ENCODE results near the gene ROBO1. TPM values are rescaled to one million over a fixed set of nuclear protein-coding genes. Genes with fewer than 3 reads are reported as not detected.

The ROBO1 gene
- total RNA-seq, 1 donor from 2014 or later, result 71.7 TPM

GRCh38 chr3:79661896-79662295 is 105.9 kb downstream of the ROBO1 start:
- H3K27me3 ChIP-seq (ENCODE audit: insufficient read depth, low read length), result no peaks in the 10 kb centered on the region
- no peaks in the 10 kb centered on the region for H4K20me1 ChIP-seq (ENCODE audit: insufficient read depth, low read length)
- DNase-seq (ENCODE audit: low read depth), result no peak
- no peaks in the 10 kb centered on the region for H3K9me3 ChIP-seq (ENCODE audit: insufficient read depth, low read depth, low read length)
- TF ChIP-seq EZH2 (IDR thresholded peaks at IDR 0.05; ENCODE audit: insufficient read depth, low read length), result no peak
- TF ChIP-seq, protein P1, sequence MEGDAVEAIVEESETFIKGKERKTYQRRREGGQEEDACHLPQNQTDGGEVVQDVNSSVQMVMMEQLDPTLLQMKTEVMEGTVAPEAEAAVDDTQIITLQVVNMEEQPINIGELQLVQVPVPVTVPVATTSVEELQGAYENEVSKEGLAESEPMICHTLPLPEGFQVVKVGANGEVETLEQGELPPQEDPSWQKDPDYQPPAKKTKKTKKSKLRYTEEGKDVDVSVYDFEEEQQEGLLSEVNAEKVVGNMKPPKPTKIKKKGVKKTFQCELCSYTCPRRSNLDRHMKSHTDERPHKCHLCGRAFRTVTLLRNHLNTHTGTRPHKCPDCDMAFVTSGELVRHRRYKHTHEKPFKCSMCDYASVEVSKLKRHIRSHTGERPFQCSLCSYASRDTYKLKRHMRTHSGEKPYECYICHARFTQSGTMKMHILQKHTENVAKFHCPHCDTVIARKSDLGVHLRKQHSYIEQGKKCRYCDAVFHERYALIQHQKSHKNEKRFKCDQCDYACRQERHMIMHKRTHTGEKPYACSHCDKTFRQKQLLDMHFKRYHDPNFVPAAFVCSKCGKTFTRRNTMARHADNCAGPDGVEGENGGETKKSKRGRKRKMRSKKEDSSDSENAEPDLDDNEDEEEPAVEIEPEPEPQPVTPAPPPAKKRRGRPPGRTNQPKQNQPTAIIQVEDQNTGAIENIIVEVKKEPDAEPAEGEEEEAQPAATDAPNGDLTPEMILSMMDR (IDR thresholded peaks at IDR 0.05; ENCODE audit: insufficient read depth, low read depth, low read length), result no peak
- no peaks in the 10 kb centered on the region for H3K79me2 ChIP-seq (ENCODE audit: insufficient read depth, low read length)
- no peak overlapping the region for H3K27ac ChIP-seq (ENCODE audit: low read depth, low read length)
- Mint-ChIP-seq H3K27ac (ENCODE audit: unreplicated experiment) (no peak overlapping the region), H3K4me1 (ENCODE audit: low read depth, unreplicated experiment) (peaks cover 2% of the 10 kb centered on the region), H3K27me3 (ENCODE audit: low read depth, unreplicated experiment) (no peaks in the 10 kb centered on the region), H3K36me3 (ENCODE audit: low read depth, unreplicated experiment) (no peaks in the 10 kb centered on the region), H3K4me3 (ENCODE audit: unreplicated experiment) (no peak overlapping the region), H3K9me3 (ENCODE audit: unreplicated experiment) (no peaks in the 10 kb centered on the region)
- H3K9ac ChIP-seq (ENCODE audit: low read length), result no peak overlapping the region
- no peak for FAIRE-seq
- H2AFZ ChIP-seq (ENCODE audit: low read depth, low read length), result no peak overlapping the region
- no peaks in the 10 kb centered on the region for H3K36me3 ChIP-seq (ENCODE audit: insufficient read depth, low read length)
- no peaks in the 10 kb centered on the region for H3K4me1 ChIP-seq (ENCODE audit: insufficient read depth, low read length)
- H3K4me3 ChIP-seq (ENCODE audit: insufficient read depth, low read depth, low read length), result no peak overlapping the region
- H3K4me2 ChIP-seq (ENCODE audit: low read length), result no peak overlapping the region

DNA sequence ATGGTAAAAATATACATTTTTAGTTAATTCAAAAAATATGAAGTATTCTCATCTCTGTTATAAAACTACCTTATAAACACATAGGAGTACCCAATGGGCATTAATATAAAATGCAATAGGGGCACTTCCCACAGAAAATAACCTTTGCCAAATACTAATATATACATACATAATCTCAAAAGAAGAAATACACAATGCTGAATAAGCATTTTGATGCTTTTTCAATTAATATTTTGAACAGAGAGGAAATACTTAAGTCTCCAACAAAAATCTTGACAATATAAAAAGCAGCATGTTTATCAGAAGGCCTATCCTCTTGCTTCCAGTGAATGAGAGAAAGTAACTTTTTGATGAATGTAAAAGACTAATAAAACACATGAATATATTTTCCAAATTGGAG is 110.7 kb downstream of the ROBO1 start:
- no peak overlapping the region for H3K27ac Mint-ChIP-seq (ENCODE audit: unreplicated experiment)
- Histone ChIP-seq H2AFZ (ENCODE audit: low read depth, low read length) (no peak overlapping the region), H3K27ac (ENCODE audit: low read depth, low read length) (no peak overlapping the region), H3K4me3 (ENCODE audit: insufficient read depth, low read depth, low read length) (no peak overlapping the region), H3K27me3 (ENCODE audit: insufficient read depth, low read length) (no peaks in the 10 kb centered on the region), H4K20me1 (ENCODE audit: insufficient read depth, low read length) (no peaks in the 10 kb centered on the region), H3K36me3 (ENCODE audit: insufficient read depth, low read length) (no peaks in the 10 kb centered on the region), H3K4me2 (ENCODE audit: low read length) (no peak overlapping the region), H3K4me1 (ENCODE audit: insufficient read depth, low read length) (no peaks in the 10 kb centered on the region), H3K79me2 (ENCODE audit: insufficient read depth, low read length) (no peaks in the 10 kb centered on the region), H3K9ac (ENCODE audit: low read length) (no peak overlapping the region), H3K9me3 (ENCODE audit: insufficient read depth, low read depth, low read length) (no peaks in the 10 kb centered on the region)
- no peak for DNase-seq (ENCODE audit: low read depth)
- no peaks in the 10 kb centered on the region for H3K9me3 Mint-ChIP-seq (ENCODE audit: unreplicated experiment)
- no peaks in the 10 kb centered on the region for H3K36me3 Mint-ChIP-seq (ENCODE audit: low read depth, unreplicated experiment)
- FAIRE-seq, result no peak
- H3K4me1 Mint-ChIP-seq (ENCODE audit: low read depth, unreplicated experiment), result peaks cover 2% of the 10 kb centered on the region
- no peak overlapping the region for H3K4me3 Mint-ChIP-seq (ENCODE audit: unreplicated experiment)
- H3K27me3 Mint-ChIP-seq (ENCODE audit: low read depth, unreplicated experiment), result no peaks in the 10 kb centered on the region
- TF ChIP-seq, protein P1 (IDR thresholded peaks at IDR 0.05; ENCODE audit: insufficient read depth, low read depth, low read length), result no peak
- TF ChIP-seq EZH2 (IDR thresholded peaks at IDR 0.05; ENCODE audit: insufficient read depth, low read length), result no peak

GRCh38 chr3:79654019-79654418 is 113.8 kb downstream of the ROBO1 start:
- no peaks in the 10 kb centered on the region for H3K27me3 ChIP-seq (ENCODE audit: insufficient read depth, low read length)
- TF ChIP-seq, protein P1 (IDR thresholded peaks at IDR 0.05; ENCODE audit: insufficient read depth, low read depth, low read length), result no peak
- no peak for TF ChIP-seq EZH2 (IDR thresholded peaks at IDR 0.05; ENCODE audit: insufficient read depth, low read length)
- no peaks in the 10 kb centered on the region for H3K36me3 ChIP-seq (ENCODE audit: insufficient read depth, low read length)
- no peaks in the 10 kb centered on the region for H3K4me1 Mint-ChIP-seq (ENCODE audit: low read depth, unreplicated experiment)
- H3K9ac ChIP-seq (ENCODE audit: low read length), result no peak overlapping the region
- H4K20me1 ChIP-seq (ENCODE audit: insufficient read depth, low read length), result no peaks in the 10 kb centered on the region
- H3K36me3 Mint-ChIP-seq (ENCODE audit: low read depth, unreplicated experiment), result no peaks in the 10 kb centered on the region
- FAIRE-seq (no peak), DNase-seq (ENCODE audit: low read depth) (no peak)
- no peaks in the 10 kb centered on the region for H3K9me3 ChIP-seq (ENCODE audit: insufficient read depth, low read depth, low read length)
- no peak overlapping the region for H2AFZ ChIP-seq (ENCODE audit: low read depth, low read length)
- no peak overlapping the region for H3K4me3 Mint-ChIP-seq (ENCODE audit: unreplicated experiment)
- H3K9me3 Mint-ChIP-seq (ENCODE audit: unreplicated experiment), result no peaks in the 10 kb centered on the region
- no peaks in the 10 kb centered on the region for H3K79me2 ChIP-seq (ENCODE audit: insufficient read depth, low read length)
- no peaks in the 10 kb centered on the region for H3K27me3 Mint-ChIP-seq (ENCODE audit: low read depth, unreplicated experiment)
- no peak overlapping the region for H3K27ac ChIP-seq (ENCODE audit: low read depth, low read length)
- no peaks in the 10 kb centered on the region for H3K4me1 ChIP-seq (ENCODE audit: insufficient read depth, low read length)
- H3K4me2 ChIP-seq (ENCODE audit: low read length), result no peak overlapping the region
- H3K4me3 ChIP-seq (ENCODE audit: insufficient read depth, low read depth, low read length), result no peak overlapping the region
- H3K27ac Mint-ChIP-seq (ENCODE audit: unreplicated experiment), result no peak overlapping the region
